Measurements from ENCODE around the gene NCR1.

Gene NCR1

GRCh38 chr19:54877471-54877870 is 28.5 kb upstream of the NCR1 start:
- no peak for TF ChIP-seq CTCF (IDR thresholded peaks at IDR 0.05; ENCODE audit: low read depth, low read length, missing control alignments)
- no peak for DNase-seq
- H3K36me3 ChIP-seq (replicated peaks) = no peaks in the 10 kb centered on the region
- no peak overlapping the region for H3K4me3 ChIP-seq (ENCODE audit: low read depth, low read length)
- H3K27ac ChIP-seq = no peak overlapping the region
- H3K27me3 ChIP-seq (replicated peaks) = no peaks in the 10 kb centered on the region
- in situ Hi-C loops (cut with HindIII; ENCODE audit: low pct_ligation_motif_present, low sequenced_read_pairs) = no loop called here

GRCh38 chr19:54881884-54882283 is 24.1 kb upstream of the NCR1 start:
- in situ Hi-C loops (cut with HindIII; ENCODE audit: low pct_ligation_motif_present, low sequenced_read_pairs) = no loop called here
- no peaks in the 10 kb centered on the region for H3K36me3 ChIP-seq (replicated peaks)
- no peak for TF ChIP-seq CTCF (IDR thresholded peaks at IDR 0.05; ENCODE audit: low read depth, low read length, missing control alignments)
- H3K27ac ChIP-seq = no peak overlapping the region
- H3K27me3 ChIP-seq (replicated peaks) = no peaks in the 10 kb centered on the region
- no peak overlapping the region for H3K4me3 ChIP-seq (ENCODE audit: low read depth, low read length)
- no peak for DNase-seq

- no peaks in the 10 kb centered on the region for H3K36me3 ChIP-seq (replicated peaks)
- H3K4me3 ChIP-seq (ENCODE audit: low read depth, low read length) = no peak overlapping the region
- no peak for TF ChIP-seq CTCF (IDR thresholded peaks at IDR 0.05; ENCODE audit: low read depth, low read length, missing control alignments)
- no peaks in the 10 kb centered on the region for H3K27me3 ChIP-seq (replicated peaks)
- DNase-seq = no peak
- in situ Hi-C loops (cut with HindIII; ENCODE audit: low pct_ligation_motif_present, low sequenced_read_pairs) = no loop called here
- no peak overlapping the region for H3K27ac ChIP-seq
These were observed 23.2 kb upstream of the NCR1 start for GRCh38 chr19:54882758-54883157.

GRCh38 chr19:54883228-54883627 is 22.7 kb upstream of the NCR1 start:
- no peak overlapping the region for H3K27ac ChIP-seq
- no peak overlapping the region for H3K4me3 ChIP-seq (ENCODE audit: low read depth, low read length)
- no peak for DNase-seq
- H3K27me3 ChIP-seq (replicated peaks) = no peaks in the 10 kb centered on the region
- in situ Hi-C loops (cut with HindIII; ENCODE audit: low pct_ligation_motif_present, low sequenced_read_pairs) = no loop called here
- H3K36me3 ChIP-seq (replicated peaks) = no peaks in the 10 kb centered on the region
- no peak for TF ChIP-seq CTCF (IDR thresholded peaks at IDR 0.05; ENCODE audit: low read depth, low read length, missing control alignments)

- no peak for DNase-seq
- H3K27me3 ChIP-seq (replicated peaks) = no peaks in the 10 kb centered on the region
- H3K4me3 ChIP-seq (ENCODE audit: low read depth, low read length) = no peak overlapping the region
- H3K36me3 ChIP-seq (replicated peaks) = no peaks in the 10 kb centered on the region
- in situ Hi-C loops (cut with HindIII; ENCODE audit: low pct_ligation_motif_present, low sequenced_read_pairs) = no loop called here
- no peak for TF ChIP-seq CTCF (IDR thresholded peaks at IDR 0.05; ENCODE audit: low read depth, low read length, missing control alignments)
- no peak overlapping the region for H3K27ac ChIP-seq
These were observed 17.7 kb upstream of the NCR1 start for GRCh38 chr19:54888239-54888638.

- TF ChIP-seq CTCF (IDR thresholded peaks at IDR 0.05; ENCODE audit: low read depth, low read length, missing control alignments) = no peak
- no peaks in the 10 kb centered on the region for H3K36me3 ChIP-seq (replicated peaks)
- no peak for DNase-seq
- H3K4me3 ChIP-seq (ENCODE audit: low read depth, low read length) = no peak overlapping the region
- H3K27me3 ChIP-seq (replicated peaks) = no peaks in the 10 kb centered on the region
- in situ Hi-C loops (cut with HindIII; ENCODE audit: low pct_ligation_motif_present, low sequenced_read_pairs) = no loop called here
- H3K27ac ChIP-seq = no peak overlapping the region
These were observed 16.4 kb upstream of the NCR1 start for GRCh38 chr19:54889566-54889965.
